ENCODE results near the gene IGSF21.

GRCh38 chr1:18094096-18094495 is 13.5 kb upstream of the IGSF21 start:
- TF ChIP-seq CTCF (IDR thresholded peaks at IDR 0.05), result no peak
- TF ChIP-seq POLR2A (IDR thresholded peaks at IDR 0.05), result no peak

Data from gastroesophageal sphincter (tissue), 3 donors.